Medulla oblongata (tissue), 1 donor: Measurements from ENCODE around the gene BCOR.

ENCODE experiments used
- DNase-seq: peaks from one replicate; pipeline ENCODE4 v3.0.0-alpha.2; 2015; ENCODE audit errors: extremely low spot score

BCOR gene

GRCh38 chrX:40112996-40113395 lies 15.2 kb upstream of the BCOR start:
- no peak for DNase-seq

DNA sequence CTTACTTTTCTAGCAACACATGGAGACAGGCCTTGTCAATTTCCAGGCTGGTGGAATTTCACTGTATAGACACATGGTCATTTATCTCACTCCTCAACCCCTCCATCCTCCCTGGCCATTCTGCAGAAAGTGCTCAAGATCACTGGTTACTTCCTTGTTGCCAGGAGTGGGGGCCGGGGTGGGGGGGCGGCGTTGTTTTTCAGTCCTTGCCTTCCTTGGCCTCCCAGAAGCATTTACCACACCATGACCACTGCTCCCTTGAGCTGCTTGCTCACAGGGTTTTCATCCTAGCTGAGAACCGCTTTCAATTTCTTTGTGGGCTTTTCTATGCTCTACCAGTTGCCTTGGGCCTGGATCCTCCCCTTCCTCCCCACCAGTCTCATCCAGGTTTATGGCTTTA lies 14.1 kb upstream of the BCOR start:
- DNase-seq = no peak

DNA sequence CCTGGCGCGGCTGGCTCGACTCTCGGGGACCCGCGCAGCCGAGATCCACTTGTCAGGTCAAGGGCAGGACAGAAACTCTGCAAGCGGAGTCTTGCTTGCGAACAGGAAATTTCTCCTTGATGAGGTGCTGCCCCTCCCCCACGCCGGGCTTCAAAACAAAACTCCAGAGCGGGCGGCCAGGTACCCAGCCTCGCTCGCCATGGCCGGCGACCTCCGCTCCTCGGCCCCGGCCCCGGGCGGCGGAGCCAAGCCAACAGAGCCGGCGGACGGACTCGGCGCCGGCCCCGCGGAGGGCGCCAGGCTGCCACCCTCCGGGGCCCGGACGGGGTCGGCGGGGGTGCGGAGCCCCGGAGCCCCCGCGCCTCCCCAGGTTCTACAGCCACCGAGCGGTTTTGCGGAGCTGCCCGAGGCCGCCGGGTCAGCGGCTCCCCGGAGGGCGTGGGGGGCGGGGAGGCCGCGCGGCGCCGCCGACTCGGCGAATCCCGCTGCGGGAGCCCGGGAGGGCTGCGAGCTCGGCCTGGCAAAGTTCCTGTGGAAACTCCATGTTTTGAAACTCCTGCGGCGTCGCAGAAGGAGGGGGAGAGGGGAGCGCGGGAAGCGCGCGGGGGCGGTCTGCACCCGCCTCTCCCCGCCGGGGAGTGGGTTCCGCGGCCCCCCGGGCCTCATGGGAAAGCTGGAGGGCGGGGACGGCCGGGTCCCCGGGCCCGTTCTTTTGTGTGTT lies 11.7 kb upstream of the BCOR start:
- DNase-seq = no peak

DNA sequence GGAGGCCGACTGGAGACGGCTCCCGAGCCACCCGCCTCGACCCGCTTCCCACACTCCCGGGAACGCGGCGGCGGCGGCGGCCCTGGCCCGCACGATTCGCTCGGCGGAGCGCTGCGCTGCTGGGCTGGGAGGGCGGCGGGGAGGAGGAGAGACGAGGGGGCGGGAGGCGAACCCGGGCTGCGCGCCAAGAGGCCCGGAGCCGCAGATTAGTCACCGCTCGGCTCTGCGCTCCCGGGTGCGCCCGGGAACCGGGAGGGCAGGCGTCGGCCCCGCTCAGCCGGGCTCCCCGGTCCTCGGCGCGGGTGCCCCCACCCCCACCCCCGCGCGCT lies 11.2 kb upstream of the BCOR start:
- DNase-seq = no peak

DNA sequence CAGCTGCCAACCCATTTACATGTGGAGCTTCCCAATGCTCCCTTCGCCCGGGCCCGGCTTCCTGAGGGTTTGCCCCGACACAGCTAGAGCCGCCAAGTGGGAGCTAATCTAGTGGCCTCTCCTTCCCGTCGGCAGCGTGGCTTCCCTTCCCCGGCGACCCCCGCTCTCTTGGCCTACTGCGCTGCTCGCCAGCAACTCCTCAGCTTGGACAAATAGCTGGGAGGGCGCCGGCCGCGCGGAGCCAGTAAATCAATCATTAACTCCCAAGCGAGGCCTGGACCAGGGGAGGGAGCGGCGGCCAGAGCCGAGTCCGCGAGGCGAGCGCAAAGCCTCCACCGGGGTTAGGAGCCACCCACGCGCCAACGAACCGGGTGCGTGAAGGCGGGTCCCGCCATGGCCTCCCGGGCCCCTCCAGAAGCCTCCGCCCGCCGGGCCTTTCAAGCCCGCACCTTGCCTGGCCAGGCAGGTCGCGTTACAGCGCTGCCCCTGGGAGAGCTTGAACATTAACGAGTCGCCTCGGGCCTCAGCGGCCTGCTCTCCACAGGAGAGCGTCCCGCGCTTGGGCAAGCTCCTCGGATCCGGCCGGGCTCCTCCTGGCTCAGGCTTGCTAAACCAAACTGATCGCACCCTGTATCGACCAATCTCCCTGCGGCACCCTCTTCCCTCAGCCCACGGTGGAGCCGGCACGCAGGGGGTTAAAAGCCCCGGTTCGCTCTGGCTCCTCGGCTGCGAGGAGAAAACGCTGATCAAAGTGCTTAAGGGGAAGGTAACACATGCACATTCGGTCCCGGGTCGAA lies 10.6 kb upstream of the BCOR start:
- DNase-seq = no peak

DNA sequence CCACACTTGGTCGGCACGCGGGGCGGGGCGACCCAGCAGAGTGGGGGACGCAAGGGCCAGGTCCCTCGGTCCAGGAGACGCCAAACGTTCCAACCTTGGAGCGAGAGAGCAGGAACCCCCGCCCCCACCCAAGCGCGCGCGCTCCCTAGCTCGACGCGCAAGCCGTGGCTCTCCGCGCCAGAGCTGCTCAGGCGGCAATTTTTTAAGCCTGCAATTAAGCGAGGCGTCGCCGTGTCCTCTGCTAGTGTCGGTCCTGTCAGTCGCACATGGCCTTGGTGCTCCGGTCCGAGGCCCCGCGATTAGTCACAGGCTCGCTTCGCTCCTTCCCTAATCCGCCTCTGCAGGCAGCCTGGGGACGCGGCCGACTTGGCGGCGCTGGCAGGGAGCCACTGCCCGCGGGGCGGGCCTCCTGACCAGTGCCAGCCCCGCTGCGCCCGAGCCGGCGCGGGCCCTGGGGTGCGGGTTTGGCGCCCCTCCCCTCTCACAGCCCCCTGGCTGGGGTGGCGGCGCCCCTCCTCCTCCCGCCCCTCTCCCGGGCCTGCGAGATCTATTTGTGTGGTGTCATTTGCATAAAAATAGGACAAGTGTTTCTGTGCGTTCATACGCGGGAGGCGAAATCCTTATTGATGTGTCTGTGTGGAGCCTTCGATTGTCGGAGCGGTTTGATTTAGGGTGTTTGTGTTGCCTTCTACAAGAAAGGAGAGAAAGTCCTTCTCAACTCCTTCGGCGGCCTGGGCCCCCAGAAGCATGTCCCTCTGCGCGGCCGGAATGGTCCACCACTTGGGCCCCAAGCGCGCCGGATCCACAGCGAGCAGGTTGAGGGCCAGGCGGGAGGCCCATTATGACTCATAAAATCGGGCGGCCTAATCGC lies 9.8 kb upstream of the BCOR start:
- DNase-seq = no peak

GRCh38 chrX:40106676-40107290 lies 9.0 kb upstream of the BCOR start:
- no peak for DNase-seq

GRCh38 chrX:40105835-40106675 lies 8.3 kb upstream of the BCOR start:
- DNase-seq = peak; percentile 53

GRCh38 chrX:40104985-40105834 lies 7.5 kb upstream of the BCOR start:
- DNase-seq = no peak

- no peak for DNase-seq
Measured at GRCh38 chrX:40104630-40104984, 6.8 kb upstream of the BCOR start.

DNA sequence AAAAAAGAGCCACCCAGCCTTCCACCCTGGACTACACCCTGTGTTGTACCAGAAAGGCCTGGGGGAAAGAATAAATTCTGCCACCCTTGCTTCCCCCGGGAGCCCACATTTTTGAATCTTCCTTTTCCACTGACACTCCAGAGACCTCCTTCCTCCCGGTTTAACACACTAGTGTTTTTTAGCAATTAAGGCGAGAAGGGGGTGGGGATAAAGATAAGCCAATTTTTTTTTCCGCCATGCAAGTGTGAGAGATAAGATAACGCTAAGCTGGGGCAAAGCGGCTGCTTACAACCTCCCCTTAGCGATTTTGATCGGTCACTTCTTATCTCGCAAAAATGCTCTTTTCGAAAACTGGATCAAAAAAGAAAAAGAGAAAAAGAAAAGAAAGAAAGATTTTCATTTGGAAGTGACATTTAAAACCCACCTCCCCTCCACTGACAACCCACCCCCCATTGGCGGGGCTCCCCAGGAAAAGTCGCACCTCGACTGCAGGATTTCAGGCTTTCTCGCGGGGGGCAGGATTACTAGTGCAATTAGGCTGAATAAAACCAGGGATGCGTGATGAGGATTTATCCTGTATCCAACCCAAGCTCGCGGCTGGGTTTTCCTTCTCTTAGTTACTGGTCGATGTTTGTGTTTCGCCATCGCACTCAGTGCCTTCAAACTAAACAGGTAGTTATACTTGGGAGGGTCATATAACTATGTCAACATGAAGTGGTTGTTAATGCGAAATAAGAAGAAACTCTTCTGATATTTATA lies 6.0 kb upstream of the BCOR start:
- no peak for DNase-seq

- DNase-seq = no peak
Measured at GRCh38 chrX:40102393-40103381, 4.9 kb upstream of the BCOR start.

DNA sequence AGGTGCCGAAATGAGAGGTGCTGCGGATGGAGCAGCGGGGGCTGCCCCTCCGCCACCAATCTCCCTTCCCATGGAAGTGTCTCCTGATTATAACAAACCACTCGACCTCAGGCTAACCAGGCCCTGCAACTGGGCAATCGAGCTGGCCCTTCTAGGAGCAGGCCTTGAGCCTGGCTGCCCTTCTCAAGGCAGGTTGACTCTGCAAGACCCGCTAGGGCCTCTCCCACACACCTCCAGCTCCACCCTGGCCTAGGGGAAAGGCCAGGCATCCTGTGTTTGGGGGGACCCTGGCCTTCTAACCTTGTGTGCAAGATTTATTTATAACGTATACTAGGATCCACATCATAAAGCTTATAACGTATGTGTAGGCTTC lies 3.7 kb upstream of the BCOR start:
- DNase-seq = no peak

DNA sequence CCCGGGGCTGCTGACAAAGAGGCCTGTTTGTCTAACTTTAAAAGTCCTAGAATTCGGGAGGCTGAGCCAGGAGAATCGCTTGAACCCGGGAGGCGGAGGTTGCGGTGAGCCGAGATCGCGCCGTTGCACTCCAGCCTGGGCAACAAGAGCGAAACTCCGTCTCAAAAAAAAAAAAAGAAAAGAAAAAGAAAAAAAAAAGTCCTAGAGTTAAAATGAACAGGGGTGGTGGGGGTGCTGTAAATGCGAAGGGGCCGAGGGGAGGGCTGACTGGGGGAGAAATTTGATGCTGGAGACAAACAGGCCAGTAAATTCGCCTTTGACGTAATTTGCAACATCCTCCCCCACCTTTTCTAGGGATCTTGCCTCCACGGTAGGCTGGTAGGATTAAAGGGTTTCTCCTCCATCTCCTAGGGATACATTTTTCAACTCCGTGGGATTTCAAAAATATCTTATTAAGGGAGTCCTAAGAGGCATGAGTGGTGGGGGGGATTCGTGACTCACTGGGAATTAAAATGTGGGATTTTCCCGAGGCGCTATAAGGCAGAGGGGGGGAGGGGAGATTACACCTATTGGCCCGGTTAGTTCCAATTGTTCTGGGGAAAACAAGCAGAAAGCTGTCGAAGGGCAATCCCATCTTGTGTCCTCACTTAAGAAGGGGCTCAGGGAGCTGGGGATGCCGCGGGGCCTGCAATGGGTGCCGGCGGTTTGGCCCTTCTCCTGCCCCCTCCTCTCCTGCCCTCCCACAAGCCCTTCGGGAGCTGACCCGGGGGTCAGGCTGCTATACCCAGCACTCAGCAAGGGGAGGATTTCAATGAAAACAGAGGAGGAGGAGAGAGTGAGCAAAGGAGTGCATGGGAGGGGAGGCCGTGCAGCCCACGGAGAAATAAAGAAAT lies 3.0 kb upstream of the BCOR start:
- no peak for DNase-seq

DNA sequence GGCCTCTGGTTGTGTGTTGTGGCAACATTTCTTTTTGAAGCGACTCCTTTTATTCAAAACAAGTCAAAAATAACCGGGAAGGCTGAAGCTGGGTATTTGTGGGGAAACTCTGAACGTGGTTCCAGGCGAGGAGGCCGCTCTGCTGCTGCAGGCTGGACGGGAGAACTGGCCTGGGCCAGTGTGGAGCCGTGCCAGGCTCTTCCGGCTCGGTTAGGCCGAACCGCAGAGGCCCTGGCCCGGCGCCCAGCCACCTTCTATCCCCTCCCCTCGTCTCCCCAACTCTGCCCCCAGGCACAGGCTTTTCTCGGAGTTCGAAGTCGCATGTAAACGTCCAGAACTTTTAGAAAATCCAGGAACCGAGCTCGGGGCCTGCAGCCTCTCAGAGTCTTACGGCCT lies 2.4 kb upstream of the BCOR start:
- no peak for DNase-seq

DNA sequence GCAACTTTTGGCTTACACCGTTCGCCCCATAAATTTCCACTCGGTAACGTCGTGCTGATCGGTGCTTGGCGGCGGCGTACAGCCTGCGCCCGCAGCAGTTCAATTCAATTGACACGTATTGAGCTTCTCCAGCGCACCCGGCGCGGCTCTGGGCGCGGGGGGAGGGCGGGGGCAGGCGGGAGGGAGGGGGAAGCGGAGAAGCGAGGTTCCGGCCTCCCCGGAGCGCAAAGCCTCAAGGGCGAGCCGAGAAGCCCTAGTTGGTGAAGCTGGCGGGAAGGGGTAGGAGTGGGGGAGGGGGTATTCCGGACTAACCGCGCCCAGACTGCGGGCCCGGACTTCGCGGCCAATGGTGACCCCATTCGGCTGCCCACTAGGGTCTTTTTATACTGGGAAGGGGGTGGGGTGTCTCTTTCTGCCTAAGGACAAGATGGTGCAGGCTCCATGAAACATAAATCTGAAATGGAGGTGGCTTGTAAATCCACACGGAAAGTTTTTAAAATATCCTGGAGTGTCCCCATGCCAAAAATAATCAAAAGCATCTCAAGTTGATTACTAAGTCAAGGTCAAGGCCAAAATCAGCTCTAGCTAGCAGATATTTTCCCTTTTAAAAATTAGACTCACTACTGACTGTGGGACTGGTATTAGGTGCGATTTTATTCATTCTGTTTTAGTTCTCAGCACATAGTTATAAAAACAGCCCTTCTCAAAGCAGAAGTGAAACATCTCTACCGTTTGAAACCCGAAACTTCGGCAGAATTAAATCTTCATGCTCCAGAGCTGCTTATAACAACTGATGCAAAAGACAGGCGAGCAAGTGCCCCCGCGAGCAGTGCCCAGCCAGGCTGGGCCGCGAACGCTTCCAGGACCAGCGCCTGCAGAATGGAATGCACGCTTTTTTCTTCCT lies 1.5 kb upstream of the BCOR start:
- DNase-seq = no peak
